Renal cortex interstitium (tissue), 11 donors: ENCODE measurements around the gene TMEM72. TPM values are rescaled to one million over a fixed set of nuclear protein-coding genes. Genes with fewer than 3 reads are reported as not detected.
A peak's percentile ranks its signal among the peaks of the same experiment; 100 is the strongest.

ENCODE experiments used
- DNase-seq, 11 donors: peaks; one replicate each; pipeline ENCODE4 v3.0.0-alpha.2; 2013; ENCODE audit warnings: low read depth in 9 of 11, low spot score in 4 of 11; ENCODE audit errors: extremely low read depth in 1 of 11
- polyA plus RNA-seq, 3 donors: library from polyadenylated mRNA; unstranded; fragments of 120-200 nt; gene quantifications; one replicate each; pipeline ENCODE4 v1.2.1, GENCODE V29; 2013; ENCODE audit not compliant: insufficient read length in 3 of 3

The TMEM72 gene
- polyA plus RNA-seq, 3 donors: 57.9 to 82.3 (median 59.2) TPM

GRCh38 chr10:44959247-44960087 lies 48.3 kb downstream of the TMEM72 start, which contains the start of gene RASSF4:
TSS of gene RASSF4 (plus strand) at chr10:44959802. CDS start at chr10:44970203, 10,401 bp downstream.
- DNase-seq: peak in 9 of 11 donors; percentile 57 to 85 (median 78)

- no peak for DNase-seq
Observed at GRCh38 chr10:44960088-44960460, 48.9 kb downstream of the TMEM72 start.

GRCh38 chr10:44960482-44961229 lies 49.5 kb downstream of the TMEM72 start:
- no peak for DNase-seq

- DNase-seq: no peak
Observed at GRCh38 chr10:44961230-44961571, 50.1 kb downstream of the TMEM72 start.

GRCh38 chr10:44961931-44962750 lies 51.0 kb downstream of the TMEM72 start:
- DNase-seq: no peak

DNA sequence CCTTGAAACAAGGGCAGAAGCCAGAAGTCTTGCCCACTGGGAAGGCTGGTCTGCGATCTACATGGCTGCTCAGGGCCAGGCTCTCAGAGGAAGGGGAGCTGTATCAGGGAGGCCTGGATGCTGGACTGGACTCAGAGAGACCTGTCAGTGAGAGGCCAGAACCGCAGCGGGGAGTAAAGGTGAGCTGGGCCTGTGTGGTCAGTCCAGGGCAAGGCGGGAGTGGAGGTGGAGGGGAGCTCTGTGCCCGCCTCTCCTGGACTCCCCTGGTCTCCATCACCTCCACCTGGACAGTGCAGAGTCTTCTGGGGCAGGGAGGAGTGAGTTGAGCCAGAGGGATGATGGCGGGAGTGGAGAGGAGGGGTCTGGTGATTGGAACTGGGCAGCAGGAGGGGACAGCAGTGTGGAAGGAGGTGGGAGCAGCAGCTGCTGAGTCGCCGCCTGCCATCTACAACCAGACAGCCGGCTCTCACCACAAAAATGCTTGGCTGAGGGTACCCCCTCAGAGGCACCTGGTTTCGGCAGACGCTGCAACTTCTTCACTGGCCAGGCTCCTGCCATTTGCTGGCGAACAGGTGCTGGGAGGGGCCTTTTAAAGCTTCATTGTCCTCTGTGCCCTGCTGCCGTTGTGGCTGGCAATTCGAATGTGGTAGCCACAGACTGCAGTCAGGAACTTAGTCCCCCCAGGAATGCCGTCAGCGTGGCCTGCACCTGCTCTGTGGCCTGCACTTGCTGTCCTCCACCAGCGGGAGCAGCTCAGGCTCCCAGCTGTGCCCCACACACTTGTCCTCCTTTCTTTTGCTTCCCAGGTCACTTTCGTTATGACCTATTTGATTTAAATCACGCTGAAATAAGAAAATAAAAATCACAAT lies 52.0 kb downstream of the TMEM72 start:
- DNase-seq: no peak

GRCh38 chr10:44963772-44964633 lies 52.9 kb downstream of the TMEM72 start:
- DNase-seq: peak in 2 of 11 donors; percentile 37 to 46

DNA sequence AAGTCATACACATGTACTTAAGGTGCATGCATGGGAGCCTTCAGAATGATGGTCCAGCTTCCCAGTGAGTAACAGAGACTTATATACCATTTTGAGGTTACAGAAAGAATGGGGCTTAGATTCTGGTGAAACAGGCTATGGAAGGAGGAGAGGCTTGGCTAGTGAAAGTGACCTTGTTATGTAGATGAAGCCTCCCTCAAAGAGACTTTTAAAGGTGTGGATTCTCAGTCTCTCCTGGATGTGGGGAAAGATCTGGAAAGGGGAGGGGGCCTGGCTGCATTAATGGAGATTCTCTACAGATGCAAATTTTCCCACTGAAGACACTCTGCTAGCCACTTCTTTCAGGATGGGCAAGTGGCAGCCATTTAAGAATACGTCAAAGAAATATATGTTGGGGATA lies 54.0 kb downstream of the TMEM72 start:
- no peak for DNase-seq

DNA sequence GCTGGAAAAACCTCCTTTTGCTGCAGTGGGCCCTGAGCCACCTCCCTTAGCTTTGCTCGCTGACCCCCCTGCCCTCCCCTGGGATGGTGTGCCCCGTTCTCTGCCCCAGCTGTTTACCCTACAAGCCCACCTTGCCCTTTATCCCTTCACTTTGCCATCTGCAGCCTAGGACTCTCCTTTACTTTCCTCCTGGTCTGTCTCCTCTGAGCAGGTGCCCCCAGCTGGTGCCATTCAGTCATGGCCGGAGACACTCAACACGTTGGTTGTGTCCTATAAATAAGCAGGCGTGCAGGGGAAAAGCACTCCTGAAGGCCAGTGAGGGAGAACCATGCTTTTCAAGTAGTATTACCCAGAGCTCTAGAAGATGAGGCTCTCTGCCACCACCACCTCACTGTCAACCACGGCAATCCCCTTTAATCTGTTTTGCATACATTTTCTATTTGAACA lies 54.5 kb downstream of the TMEM72 start:
- DNase-seq: no peak

- no peak for DNase-seq
Observed at GRCh38 chr10:44966129-44966815, 55.1 kb downstream of the TMEM72 start.

GRCh38 chr10:44966816-44967509 lies 55.8 kb downstream of the TMEM72 start:
- DNase-seq: no peak

DNA sequence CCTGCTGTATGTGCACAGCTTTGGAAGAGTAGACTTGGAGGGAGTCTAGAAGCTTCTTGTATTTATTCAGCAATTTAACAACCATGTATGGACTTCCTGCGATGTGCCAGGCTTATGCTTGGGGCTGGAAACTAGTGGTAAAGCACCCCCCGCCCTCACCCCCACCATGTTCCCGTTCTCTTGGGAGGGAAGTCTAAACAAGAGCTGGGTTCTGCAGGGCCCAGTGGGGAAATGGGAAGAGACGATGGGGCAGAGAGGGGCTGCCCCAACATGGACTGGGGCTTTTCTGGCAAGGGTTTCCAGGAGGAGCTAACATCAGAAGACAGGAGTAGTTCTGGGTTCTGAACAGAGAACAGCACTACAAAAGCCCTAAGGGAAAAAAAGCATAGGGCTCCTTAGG lies 56.5 kb downstream of the TMEM72 start:
- no peak for DNase-seq

DNA sequence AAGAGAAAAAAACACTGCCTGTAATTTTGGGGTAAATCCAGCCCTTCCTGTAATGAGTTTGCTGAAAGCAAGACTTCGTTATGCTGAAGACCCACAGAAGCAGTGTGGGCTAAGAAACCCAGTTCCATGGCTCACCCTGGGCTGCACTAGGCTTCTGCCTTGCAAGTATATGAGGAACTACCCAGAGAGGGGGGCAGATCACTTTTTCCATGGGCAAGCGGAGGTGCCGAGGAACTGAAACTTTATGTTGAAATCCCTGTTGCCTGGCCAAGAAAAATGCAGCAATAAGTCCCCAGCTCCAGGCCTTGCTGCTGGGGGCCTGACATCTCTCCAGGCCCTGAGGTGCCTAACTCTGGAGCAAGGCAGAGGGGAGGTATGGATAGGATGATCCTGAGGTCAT lies 57.0 kb downstream of the TMEM72 start:
- no peak for DNase-seq

GRCh38 chr10:44968500-44969400 lies 57.6 kb downstream of the TMEM72 start:
- no peak for DNase-seq

DNA sequence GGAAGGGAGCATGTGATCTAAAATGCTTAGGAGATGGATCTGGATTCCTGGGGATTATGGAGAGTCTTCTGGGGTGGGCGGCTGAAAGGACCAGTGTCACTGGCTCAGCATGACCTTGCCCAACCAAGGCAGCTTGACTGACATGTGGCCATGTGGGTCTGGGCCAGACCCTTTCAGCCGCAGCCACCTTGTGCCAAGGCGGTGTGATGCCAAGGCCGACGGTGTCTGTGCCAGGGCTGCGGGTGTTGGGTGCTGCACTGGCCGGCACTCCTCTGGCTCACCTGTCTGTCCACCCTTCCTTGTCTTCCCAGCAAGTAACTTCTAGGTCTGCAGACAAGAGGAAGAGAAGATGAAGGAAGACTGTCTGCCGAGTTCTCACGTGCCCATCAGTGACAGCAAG lies 58.7 kb downstream of the TMEM72 start:
- no peak for DNase-seq
